Lung microvascular endothelial cell (primary cell): ENCODE data around the gene PCK1. TPM values are rescaled to one million over a fixed set of nuclear protein-coding genes. Genes with fewer than 3 reads are reported as not detected.

Source experiments
- DNase-seq, 2 donors: peaks; one replicate each; pipeline versions ENCODE4 v3.0.0 to v3.0.0-alpha.2; 2010; ENCODE audit warnings: low read depth in 2 of 2
- total RNA-seq: library from RNA; depleted of rRNA; stranded (reverse); fragments of >200 nt; gene quantifications from 2 replicates; pipeline ENCODE4 v1.2.1, GENCODE V29; 2014

The PCK1 gene
- total RNA-seq, 1 donor from 2014 or later: not detected

DNA sequence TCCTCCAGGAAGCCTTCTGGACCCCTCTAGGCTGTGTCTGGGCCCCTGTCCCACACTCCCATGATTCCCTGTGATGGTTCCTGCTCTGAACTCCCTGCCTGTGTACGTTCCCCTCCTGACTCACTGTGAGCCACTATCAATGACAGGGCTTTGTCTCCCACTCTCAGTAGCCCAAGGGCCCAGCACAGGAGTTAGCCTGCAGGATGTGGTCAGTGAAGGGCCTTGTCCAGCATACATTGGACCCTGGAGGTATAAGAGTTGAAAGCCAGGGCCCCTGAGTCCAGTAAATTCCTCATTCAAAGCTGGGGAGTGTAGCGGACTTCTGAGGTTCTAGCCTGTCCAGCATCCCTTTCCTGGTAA, 40.3 kb downstream of the PCK1 start:
- DNase-seq: no peak

DNA sequence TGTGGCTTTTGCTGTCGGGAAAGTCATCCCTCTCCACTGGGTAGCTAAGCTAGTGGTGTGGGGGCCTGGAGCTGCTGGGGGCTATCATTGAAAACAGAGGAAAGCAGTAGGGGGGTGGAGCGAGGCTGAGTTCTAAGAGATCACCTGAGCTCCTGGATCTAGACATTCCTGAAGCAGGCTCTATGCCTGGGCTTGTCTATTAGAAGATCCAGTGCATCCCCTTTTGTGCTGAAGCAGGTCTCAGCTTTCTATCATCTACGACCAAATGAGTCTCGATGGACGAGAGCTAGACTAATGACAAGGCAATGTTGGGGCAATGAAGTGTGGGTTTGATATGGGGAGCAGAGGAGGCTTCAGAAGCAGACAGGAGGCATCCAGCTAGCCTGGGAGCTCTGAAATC, 40.8 kb downstream of the PCK1 start:
- no peak for DNase-seq

DNA sequence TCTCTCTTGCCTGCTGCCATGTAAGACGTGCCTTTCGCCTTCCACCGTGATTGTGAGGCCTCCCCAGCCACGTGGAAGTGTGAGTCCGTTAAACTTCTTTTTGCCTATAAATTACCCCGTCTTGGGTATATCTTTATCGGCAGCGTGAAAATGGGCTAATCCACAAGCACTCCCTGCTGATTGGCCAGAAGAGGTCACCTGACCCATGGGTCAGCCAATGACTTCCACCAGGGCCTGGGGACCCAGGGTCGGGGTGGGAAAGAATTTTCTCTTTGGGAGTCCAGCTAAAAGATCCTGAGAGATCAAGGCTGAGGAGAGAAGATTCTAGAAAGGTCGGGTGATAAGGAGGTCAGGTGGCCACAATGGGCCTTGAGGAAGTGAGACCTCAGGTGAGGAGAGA, 42.2 kb downstream of the PCK1 start:
- DNase-seq: no peak

DNA sequence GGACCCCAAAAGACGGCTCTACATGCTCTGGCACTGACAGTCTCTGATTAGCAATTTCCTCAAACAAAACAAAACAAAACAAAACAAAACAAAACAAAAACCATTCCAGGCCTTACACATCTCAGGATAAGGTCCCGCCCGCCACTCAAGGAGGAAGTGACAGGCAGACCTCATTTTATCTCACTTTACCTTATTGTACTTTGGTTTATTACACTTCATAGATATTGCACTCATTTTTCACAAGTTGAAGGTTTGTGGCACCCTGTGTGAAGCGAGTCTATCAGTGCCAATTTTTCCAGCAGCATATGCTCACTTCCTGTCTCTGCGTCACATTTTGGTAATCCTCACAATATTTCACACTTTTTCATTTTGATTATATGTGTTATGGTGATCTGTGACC, 44.1 kb downstream of the PCK1 start:
- no peak for DNase-seq

DNA sequence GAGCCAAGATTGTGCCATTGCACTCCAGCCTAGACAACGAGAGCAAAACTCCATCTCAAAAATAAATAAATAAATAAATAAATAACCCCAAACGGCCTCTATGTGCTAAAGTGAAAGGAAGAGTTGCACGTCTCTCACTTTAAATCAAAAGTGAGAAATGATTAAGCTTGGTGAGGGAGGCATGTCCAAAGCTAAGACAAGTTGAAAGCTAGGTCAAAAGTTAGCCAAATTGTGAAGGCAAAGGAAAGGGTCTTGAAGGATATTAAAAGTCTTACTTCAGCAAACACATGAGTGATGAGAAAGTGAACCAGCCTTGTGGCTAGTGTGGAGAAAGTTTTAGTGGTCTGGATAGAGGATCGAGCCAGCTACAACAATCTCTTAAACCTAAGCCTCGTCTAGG, 45.0 kb downstream of the PCK1 start:
- DNase-seq: no peak

DNA sequence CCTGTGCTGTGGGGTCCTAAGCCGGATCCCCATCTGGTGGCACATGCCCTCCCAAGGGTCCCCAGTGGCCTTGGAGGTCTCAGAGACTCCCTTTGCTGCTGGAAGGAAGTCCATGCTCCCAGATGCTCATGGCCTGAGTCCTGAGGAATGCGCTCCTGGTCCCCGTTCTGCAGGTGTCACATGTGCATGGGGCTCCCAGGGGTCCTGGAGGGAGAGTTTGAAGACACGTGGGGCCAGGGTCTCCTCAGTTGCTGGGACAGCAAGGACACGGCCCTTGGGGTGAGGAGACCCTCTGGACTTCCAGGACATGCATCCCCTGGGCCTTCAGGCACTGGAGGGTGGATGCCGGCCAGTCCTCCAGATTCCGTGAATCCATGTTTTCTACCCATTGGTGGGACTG, 47.6 kb downstream of the PCK1 start:
- no peak for DNase-seq

DNA sequence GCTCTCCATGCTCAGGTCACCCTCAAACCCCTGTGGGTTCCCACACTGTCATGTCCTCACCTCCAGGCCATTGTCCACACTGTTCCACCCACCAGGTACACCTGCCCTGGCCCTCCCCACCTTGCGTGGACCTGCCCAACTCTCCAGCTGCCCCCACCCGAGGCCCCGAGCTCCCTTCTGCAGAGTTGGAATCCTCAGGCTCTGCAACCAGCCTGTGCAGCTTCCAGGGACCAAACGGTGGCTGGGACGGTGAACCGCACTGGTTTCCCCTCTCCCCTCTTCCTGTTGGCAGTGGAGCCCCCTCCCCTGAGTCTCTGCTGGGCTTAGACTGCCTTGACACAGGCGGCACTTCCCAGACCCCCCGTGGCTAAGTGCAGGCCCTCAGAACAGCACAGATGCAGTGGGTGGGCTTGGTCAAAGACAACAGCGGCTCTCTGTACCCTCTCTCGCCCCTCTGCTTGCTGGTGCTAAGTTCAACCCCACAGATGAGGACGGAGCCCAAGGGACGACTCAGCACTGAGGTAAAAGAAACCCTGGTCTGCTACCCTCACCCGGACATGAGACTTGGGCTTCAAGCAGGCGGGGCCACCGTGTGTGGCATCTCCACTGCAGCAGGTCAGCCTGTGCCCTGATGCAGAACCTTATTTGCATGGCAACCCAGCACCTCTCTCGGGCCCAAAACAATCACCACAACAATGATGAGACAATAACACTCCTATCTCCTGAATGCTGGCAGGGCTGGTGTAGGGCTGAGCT, 48.4 kb downstream of the PCK1 start:
- no peak for DNase-seq

DNA sequence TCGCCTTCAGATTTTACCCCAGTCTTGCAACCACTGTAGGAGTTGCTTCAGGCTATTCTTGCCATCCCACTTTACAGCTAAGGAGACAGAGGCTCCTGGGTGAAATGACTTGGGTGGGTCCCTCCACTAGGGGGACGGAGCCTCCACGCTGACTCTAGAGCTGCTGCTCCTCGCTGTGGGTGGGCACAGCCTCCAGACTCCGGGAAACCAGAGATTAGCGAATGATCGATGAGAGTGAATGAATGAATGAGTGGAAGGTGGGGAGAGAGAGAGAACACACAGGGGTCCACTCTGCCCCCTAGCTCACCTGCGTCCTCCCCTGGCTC, 48.9 kb downstream of the PCK1 start:
- DNase-seq: no peak

DNA sequence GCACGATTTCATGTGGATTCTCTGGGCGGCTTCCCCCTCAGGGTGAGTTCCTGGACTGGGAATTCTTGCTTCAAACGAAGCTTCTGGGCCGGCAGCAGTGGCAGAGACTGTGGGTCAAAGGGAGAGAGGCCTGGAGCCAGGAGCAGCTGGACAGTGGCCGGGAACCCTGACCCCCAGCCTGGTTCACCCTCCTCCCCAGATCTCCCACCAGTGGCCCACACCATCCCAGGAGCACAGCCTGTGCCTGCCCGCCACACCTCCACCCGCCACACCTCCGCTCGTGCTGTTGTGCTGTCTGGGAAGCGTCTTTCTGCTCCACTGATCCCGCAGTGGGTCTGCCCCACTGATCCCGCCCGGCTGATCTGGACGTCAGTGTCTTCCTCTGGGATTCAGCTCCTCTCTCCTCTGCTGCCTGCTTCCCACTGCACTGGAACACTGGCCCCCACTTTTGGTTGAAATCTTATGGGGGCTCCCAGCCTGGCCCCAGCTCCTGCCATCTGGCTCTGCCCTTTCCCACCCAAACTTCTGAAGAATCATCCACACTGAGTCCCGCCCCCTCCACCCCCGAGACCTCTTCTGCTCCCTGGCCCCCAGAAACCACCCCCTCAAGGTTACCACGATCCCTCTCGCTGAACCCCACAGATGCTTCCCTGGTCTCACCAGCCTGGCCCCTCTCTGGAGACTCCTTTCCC, 49.5 kb downstream of the PCK1 start:
- no peak for DNase-seq

DNA sequence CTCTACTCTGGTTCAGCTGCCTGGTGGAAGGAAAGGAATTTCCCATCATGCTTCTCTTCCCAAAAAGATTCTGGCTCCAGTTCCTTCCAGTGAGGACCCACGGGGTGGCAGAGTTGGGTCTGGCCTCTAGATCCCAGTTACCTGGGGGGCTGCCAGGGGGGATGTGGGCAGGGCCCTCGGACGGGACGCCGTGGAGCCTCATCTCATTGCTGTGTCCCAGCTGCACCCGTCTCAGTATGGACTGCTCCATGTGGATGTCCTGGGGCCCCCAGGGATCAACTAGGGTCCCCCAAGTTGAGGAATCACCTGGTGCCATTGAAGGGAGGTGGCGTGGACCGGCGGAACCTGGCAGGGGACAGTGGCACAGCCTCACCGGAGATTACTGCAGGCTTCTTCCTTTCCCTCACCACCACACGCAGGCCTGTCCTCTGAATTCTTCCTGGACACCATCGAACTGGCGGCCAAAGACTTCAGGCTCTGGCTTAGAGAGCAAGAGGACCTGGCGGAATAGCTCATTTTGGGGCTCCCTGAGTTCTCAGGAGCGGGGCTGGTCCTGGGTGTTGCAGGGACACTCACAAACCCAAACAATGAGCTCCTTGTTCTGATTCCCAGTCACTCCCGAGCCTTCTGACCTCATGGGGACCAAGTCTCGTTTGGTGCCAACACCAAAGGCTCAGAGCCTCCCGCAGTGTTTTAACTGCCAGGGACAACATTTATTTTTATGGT, 50.8 kb downstream of the PCK1 start:
- DNase-seq: no peak

DNA sequence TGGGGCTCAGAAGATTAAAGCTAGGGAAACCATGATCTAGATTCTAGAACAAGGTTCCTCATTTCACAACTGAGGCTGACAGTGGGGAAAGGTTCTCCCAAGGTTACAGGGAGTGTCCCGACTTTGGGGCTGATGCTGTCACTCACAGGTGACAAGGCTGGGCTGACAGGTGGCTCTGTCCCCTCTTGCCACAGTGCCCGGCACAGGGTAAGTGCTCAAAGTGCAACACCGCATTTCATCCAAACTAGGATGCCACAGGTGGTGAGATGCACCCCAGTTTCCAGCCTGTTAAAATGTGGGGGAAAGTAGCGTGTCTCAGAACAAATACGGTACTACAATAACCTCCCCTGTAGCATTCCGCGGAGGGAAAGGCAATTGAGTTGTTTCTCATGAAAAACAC, 51.5 kb downstream of the PCK1 start:
- DNase-seq: no peak

DNA sequence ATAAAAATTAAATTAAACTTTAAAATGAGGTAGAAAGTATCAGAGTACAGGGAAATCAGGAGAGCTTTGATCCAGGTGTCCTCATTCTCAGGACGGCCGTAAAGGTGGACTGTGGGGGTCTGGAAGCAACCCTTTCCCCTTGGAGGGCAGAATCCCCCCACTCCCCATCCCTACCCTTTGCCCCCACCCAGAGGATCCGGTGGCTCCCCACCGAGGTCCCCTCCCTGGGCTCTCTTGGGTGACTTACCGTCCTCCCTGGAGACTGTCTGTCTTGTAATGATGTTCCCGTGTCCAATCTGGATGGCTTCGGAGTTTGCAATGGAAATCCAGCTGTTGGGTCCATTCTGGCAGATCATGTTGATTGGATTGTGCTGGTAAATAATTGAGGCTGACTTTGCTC, 52.0 kb downstream of the PCK1 start:
- DNase-seq: no peak

DNA sequence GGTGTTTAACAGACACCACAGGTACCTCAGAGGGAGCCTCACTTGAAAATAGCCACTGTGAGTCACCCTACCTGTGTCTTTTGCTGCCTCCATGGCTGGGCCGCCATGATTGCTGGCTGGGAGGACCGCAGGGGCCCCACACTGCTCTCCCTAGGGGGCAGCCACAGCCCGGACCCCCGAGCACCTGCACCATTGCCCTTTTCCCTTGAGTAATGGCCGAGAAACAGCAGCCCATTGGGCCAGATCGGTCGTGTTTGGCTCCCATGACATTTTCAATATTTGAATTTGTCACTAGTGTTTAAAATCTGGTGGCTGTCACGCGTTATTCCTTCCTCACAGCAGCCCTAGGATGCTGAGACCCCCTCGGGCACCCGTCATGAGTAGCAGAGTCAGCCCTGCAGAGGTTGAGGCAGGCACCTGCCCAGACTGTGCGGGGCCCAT, 52.6 kb downstream of the PCK1 start:
- DNase-seq: no peak

DNA sequence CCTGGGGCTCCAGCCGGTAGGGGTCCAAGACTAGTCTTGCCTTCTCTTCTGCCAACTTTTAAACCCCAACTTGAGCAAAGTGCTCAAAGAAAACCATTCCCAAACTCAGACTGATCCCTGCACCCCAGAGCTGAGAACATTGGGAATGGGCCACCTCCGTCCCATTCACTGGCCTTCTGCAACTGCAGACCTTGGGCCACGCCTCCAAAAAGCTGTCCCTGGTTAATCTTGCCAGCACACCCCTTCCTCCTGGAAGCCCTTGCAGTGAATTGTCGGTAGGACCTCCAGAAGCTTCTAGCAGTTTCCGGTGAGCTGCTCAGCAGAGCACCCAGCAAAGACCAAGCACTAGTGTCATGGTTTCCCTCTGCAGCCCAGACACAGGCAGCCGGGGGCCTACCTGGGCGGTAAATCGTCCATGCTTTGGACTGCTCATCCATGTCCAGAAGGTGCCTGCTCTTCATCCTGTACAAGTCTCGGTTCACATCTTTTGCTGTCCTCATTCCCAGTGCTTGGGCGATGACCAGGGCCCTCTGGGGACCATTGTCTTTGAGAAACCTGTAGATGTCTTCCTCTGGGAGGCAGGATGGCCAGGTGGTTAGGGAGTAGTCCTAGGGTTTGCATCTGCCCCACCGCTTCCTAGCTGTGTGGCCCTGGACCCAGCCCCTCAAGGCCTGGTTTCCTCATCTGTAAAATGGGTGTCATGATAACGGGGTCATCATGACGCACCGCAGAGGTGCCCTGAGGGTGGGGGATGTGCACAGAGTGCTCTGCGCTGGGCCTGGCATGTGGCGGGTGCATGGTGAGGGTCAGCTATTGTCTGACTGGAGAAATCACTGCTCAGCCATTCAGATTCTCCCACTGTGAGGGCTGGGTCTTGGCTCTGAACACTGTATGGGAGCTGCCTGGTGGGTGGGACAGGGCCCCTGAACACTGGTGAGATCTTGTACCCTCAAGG, 53.9 kb downstream of the PCK1 start:
- no peak for DNase-seq

DNA sequence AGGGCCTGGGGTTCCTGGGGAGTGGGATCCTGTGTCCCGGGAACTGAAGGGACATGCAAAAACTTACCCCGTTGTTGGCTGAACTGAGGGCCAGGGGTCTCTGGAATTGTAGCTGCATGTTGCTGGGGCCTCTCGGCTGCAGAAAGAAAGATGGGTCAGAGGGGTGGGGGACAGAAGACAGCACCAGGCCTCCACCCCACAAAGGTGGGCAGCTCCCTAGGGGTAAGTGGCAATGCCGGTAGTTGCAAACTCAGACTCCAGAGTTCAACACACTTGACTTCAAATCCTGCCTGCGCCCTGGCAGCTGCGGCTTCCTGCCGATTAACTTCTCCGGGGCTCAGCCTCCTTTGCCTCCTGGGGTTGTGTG, 54.5 kb downstream of the PCK1 start:
- no peak for DNase-seq

DNA sequence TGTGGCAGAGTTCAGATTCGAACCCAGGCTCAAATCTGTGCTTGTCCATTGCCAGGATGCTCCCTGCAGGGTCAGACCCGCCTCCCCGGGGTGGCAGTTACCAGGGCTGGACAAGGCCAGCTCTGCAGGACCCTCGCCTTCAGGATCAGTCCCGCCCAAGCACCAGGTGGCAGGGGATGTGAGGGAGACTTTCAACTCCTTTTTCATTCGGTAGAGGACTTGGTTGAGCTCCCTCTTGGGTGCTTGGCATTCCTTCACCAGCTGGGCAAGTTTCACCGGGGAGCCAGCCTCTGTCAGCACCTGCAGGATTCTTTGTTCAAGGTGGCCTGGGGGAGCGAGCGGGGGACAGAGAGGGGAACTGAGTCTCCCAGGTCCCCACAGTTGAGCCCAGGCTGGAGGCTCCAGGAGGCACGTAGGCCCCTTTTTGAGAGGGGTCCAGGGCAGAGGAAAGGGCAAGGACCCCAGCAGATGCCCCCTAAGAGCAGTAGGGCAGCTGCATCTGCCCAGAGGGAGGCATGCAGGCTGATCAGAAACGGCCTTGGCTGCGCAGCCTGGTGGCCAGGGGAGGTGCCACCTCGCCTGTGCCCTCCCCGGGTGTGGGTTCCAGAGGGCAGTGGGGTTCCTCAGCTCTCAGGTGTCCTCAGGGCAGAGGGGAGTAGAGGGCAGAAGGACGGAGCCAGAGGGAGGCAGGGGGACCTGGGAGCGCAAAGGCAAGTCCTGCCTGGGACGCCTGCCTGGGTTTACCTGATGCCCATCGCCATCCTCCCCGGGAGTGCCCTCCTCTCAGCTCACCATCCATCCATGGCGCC, 55.4 kb downstream of the PCK1 start:
- DNase-seq: no peak

DNA sequence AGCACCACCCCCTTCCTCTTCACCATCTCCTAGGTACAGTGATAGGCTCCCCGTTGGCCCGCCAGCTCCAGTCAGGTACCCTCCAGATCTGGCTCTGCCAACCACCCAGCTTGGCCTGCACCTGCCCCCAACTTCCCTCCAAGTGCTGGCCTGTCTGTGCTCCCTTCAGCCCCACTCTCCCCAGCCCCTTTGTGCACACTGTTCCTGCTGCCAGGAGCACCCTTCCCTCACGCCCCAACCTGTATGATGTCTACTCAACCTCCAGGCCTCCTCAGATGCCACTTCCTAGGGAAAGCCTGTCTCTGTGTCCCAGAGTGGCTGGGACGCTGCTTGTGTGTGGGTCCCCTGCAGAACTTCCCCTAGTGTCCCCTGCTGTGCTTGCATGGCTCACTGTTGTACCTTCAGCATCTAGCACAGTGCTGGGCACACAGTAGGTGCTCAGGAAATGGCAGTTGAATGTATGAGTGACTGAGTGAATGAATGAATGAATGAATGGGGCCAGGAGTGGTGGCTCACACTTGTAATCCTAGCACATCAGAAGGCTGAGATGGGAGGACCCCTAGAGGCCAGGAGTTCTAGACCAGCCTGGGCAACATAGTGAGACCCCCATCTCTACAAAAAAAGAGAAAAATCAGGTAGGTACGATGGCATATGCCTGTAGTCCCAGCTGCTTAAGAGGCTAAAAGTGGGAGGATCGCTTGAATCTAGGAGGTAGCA, 56.3 kb downstream of the PCK1 start:
- no peak for DNase-seq
